Amygdala (tissue), 56 donors: Measurements from ENCODE around the gene XBP1.
"Not testable (repeated sequence)": the region's sequence is repeated elsewhere in the genome, so short reads cannot be mapped to it uniquely, and the experiment has no call there.

Experiments used
- DNase-seq, 56 donors: peaks; one replicate each; lab custom pipeline; 2025; lab: John Stamatoyannopoulos, UW

The XBP1 gene

DNA sequence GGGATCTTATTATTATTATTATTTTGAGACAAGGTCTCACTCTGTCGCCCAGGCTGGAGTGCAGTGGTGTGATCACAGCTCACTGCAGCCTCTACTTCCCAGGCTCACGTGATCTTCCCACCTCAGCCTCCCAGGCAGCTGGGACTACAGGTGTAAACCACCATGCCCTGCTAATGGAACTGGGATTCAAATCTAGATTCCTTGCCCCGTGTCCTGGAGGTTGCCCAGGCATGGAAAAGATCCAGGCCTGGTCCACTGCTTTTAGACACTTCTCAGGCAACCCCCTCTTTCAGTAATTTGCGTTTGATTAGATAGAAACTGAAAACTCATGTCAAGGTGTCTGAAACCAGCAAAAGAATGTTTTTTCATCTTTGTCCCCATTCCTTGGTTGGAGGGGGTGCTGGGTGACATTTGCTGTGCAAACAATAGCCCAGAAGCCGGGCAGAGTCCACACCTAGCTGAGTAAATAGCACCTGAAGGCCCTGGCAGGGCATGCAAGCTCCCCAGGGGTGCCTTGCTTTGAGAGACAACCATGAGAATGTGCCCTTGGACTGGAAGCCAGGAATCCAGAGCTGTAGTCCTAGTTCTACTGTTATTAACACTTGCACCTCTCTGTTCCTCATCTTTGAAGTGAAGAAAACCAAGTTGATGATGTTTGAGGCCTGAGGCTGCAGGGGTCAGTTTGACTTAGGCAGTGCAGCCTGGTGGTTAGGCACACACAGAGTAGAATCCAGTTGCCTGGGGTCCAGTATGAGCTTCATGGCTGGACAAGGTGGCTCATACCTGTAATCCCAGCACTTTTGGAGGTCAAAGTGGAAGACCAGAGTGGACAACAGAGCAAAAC, 19.1 kb upstream of the XBP1 start:
- no peak for DNase-seq

DNA sequence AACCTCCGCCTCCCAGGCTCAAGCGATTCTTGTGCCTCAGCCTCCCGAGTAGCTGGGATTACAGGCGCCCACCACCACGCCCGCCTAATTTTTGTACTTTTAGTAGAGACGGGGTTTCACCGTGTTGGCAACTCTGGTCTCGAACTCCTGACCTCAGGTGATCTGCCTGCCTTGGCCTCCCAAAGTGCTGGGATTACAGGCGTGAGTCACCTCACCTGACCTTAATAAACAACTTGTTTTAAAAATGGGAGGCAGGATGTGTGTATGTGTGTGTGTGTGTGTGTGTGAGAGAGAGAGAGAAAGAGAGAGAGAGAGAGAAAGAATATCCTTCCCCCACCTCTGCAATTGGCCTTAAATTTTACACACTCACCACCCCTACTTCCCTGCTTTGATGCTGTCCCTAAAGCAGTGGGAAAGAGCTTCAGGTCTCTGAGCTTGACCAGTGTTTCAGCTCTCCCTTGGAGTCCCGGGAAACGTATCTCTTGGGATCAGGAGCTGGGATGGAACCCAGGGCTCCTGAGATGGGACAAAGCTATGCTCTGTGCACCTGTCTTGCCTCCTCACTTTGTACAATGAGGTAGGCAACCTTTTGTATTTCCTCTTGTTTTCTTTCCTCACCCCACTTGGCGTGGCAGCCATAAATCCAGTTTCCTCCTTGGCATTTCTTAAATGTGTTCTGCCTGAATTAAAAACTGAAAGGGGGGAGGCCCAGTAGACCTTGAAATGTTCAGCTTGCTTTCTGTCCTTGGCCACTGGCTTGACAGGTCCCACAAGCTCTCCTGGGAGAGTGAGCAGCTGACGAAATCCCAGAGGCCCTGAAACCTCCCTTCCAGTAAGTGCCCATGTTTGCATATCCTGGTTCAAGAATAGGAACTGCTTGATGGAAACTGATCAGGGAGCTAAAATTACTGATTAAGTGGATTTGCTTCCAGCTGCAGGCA, 17.8 kb upstream of the XBP1 start:
- DNase-seq = no peak

DNA sequence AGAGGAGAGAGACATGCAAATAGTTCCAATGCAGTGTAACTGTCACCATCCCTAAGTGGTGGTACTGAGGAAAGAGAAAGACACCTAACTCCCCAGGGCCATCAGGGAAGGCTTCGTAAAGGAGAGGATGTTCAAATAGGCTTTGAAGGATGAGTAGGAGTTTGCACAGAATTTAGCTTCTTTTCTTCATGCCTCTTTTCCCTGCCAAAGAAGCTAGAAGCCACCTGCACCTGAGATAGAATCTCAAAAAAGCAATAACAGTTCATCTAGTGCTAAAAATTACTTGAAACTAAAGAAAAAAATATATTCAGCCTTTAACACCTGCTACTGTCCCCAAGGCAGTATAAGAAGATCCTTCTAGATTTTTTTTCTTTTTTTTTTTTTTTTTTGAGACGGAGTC, 16.7 kb upstream of the XBP1 start:
- DNase-seq = no peak

DNA sequence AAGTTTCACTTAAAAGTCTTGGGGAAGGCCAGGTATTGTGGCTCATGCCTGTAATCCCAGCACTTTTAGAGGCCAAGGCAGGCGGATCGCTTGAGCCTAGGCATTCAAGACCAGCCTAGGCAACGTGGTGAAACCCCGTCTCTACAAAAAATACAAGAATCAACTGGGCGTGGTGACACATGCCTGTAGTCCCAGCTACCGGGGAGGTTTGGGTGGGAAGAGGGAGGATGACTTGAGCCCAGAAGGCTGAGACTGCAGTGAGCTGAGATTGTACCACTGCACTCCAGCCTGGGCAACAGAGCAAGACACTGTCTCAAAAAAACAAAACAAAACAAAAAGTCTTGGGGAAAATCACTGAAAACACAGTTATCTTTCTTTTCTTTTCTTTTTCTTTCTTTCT, 15.4 kb upstream of the XBP1 start:
- DNase-seq = no peak

- DNase-seq = no peak
These were observed 14.7 kb upstream of the XBP1 start for GRCh38 chr22:28815111-28815510.

DNA sequence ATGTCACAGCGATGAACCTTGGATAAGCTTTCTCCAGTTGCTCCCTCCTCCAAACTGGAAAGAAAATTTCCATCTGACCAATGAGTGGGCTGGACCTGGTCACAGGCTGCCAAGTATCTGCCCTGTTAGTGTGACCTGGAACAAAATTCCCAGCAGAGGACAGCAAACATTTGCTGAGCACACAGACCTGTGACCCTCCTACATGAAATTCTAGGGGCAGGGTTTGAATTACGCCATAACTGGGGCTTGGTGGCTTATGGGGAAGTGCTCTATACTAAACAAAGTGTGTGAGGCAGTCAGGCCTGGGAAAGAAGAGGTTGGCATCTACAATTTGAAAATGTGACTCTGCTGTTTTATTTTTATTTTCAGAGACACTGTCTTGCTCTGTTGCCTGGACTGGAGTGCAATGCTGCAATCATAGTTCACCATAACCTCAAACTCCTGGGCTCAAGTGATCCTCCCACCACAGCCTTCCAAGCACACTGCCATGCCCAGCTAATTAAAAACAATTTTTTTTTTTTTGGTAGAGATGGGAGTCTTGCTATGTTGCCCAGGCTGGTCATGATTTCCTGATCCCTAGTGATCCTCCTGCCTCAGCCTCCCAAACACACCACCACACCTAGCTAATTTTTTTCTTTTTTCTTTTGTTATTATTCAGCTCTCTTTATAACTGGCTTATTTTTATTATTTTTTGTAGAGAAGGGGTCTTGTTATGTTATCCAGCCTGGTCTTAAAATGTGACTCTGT, 13.6 kb upstream of the XBP1 start:
- DNase-seq = peak in 2 of 56 donors; percentile 4 to 12

GRCh38 chr22:28812516-28812915, 12.1 kb upstream of the XBP1 start:
- no peak for DNase-seq

DNA sequence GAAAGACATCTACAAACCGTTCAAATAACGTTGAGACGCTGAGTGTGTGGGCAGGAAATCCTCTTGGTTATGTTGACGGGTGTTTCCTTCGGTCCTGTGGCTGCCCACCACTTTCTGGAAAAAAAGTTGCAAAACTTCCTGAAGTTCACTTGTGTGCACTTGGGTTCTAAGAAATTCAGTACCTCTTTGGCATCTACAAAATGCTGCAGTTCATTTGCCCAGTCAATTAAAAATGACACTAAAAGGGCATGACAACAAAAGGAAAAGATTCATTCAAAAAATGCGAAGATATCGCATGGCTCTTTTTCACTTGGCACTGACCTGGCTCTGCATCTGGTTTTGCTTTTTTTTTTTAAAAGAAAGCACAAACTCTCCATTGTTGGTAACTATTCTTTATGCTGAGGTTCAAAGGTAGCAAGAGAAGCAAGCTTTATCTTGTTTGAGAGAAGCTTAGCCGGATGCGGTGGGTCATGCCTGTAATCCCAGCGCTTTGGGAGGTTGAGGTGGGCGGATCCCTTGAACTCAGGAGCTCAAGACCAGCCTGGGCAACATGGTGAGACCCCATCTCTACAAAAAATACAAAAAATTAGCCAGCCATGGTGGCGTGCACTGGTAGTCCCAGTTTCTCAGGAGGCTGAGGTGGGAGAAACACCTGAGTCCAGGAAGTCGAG, 10.6 kb upstream of the XBP1 start:
- DNase-seq = peak in 2 of 56 donors; percentile 27 to 29

DNA sequence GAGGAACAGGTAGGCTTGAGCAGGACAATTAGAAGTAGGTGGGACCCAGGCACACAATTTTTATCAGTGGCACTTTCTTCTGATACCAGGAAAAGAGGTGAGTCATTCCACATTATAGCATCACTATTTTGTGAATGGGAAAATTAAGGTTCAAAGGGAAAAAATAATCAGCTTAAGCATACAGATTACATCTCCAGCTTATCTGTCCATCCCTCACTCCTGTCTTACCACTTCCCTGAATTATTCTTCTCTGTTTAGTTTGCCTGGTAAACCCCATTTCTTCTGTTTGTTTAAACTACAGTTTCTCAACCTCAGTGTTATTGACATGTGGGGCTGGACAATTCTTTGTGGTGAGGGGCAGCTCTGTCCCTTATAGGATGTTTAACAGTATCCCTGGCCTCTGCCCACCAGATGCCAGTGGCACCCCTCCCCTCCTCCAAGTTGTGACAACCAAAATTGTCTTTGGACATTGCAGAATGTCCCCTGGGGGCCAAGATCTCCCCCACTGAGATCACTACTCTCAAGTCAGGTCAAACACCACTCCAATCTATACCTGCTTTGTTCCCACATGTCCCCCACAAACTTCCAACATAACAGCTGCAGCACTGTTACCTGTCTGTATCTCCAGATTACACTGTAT, 8.5 kb upstream of the XBP1 start:
- DNase-seq = no peak

DNA sequence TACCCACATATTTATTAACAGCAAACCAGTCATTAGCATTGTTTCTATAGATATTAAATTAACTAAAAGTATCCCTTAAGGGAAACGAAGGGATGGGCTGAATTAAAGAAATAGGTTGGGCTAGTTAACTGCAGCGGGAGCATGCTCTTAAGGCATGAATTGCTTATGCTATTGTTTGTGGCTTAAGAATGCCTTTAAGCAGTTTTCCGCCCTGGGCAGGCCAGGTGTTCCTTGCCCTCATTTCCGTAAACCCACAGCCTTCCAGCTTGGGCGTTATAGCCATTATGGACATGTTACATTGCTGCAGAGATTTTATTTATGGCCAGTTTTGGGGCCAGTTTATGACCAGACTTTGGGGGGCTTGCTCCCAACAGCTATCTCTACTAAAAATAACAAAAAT, 5.1 kb upstream of the XBP1 start:
- not testable (repeated sequence) for DNase-seq

- no peak for DNase-seq
These were observed 2.3 kb upstream of the XBP1 start for GRCh38 chr22:28802595-28803123.

- DNase-seq = no peak
These were observed 1.7 kb upstream of the XBP1 start for GRCh38 chr22:28801845-28802594.

- DNase-seq = peak in 26 of 56 donors; percentile 22 to 74 (median 42)
These were observed 612 bp downstream of the XBP1 start for GRCh38 chr22:28799606-28800307.

GRCh38 chr22:28798810-28799605, 1.4 kb downstream of the XBP1 start:
- DNase-seq = peak in 1 of 56 donors; percentile 6

GRCh38 chr22:28795932-28796856, 4.2 kb downstream of the XBP1 start:
- DNase-seq = no peak

- DNase-seq = no peak
These were observed 5.2 kb downstream of the XBP1 start for GRCh38 chr22:28795071-28795693.
